Transverse colon (tissue), 4 donors: Measurements from ENCODE around the gene C1orf159.
"Not testable (repeated sequence)": the region's sequence is repeated elsewhere in the genome, so short reads cannot be mapped to it uniquely, and the experiment has no call there.

Source experiments
- CTCF ChIP-seq, 5 experiments: fragments of 200-600 bp in 3 of 5; fragments of 450-650 bp in 2 of 5; sonication (generic) in 3 of 5; IDR thresholded peaks; 1 replicate in 2 of 5; 2 replicates in 3 of 5; pipeline ENCODE4 v1.5.1; 2016 to 2017; ENCODE audit warnings: antibody characterized with exemption in 5 of 5, inconsistent platforms in 3 of 5, mild to moderate bottlenecking in 2 of 5, moderate library complexity in 1 of 5
- EP300 ChIP-seq: sonication (generic); formaldehyde crosslinking; IDR thresholded peaks from one replicate; pipeline ENCODE4 v1.6.1; 2017; ENCODE audit warnings: antibody characterized with exemption, low read depth
- POLR2A ChIP-seq: fragments of 450-650 bp; IDR thresholded peaks from one replicate; pipeline ENCODE4 v1.6.1; 2016; ENCODE audit warnings: antibody characterized with exemption, mild to moderate bottlenecking, moderate library complexity
- POLR2AphosphoS5 ChIP-seq, 3 donors: sonication (generic); formaldehyde crosslinking; IDR thresholded peaks; one replicate each; pipeline ENCODE4 v1.6.1; 2016; ENCODE audit warnings: antibody characterized with exemption in 3 of 3

GRCh38 chr1:1096136-1096535 lies 19.8 kb downstream of the C1orf159 start:
- not testable (repeated sequence) for TF ChIP-seq EP300; CTCF (IDR thresholded peaks at IDR 0.05); POLR2A; POLR2AphosphoS5 (IDR thresholded peaks at IDR 0.05)
